Measurements from ENCODE around the gene NUP188. TPM values are rescaled to one million over a fixed set of nuclear protein-coding genes. Genes with fewer than 3 reads are reported as not detected.
A peak's percentile ranks its signal among the peaks of the same experiment; 100 is the strongest.
"Not testable (repeated sequence)": the region's sequence is repeated elsewhere in the genome, so short reads cannot be mapped to it uniquely, and the experiment has no call there.

Gene NUP188
- total RNA-seq, 2 donors from 2014 or later, result 110 to 123 TPM

GRCh38 chr9:128928624-128929023 lies 18.9 kb upstream of the NUP188 start:
- H3K27ac Mint-ChIP-seq, result no peak overlapping the region
- H3K9me3 Mint-ChIP-seq, result no peaks in the 10 kb centered on the region
- no peak for ATAC-seq
- H3K36me3 Mint-ChIP-seq, result no peaks in the 10 kb centered on the region
- no peak for DNase-seq (ENCODE audit: low spot score in 2 of 2)

GRCh38 chr9:128929560-128929959 lies 17.9 kb upstream of the NUP188 start:
- Mint-ChIP-seq H3K27ac (no peak overlapping the region), H3K36me3 (no peaks in the 10 kb centered on the region), H3K9me3 (no peaks in the 10 kb centered on the region)
- no peak for DNase-seq (ENCODE audit: low spot score in 2 of 2)
- ATAC-seq, result no peak

- H3K9me3 Mint-ChIP-seq, result no peaks in the 10 kb centered on the region
- ATAC-seq (no peak), DNase-seq (ENCODE audit: low spot score in 2 of 2) (no peak)
- H3K27ac Mint-ChIP-seq, result no peak overlapping the region
- H3K36me3 Mint-ChIP-seq, result no peaks in the 10 kb centered on the region
Observed at GRCh38 chr9:128933731-128934130, 13.8 kb upstream of the NUP188 start.

GRCh38 chr9:128936171-128936865 lies 11.2 kb upstream of the NUP188 start:
- ATAC-seq (no peak), DNase-seq (ENCODE audit: low spot score in 2 of 2) (no peak)
- Mint-ChIP-seq H3K9me3 (no peaks in the 10 kb centered on the region), H3K27ac (no peak overlapping the region), H3K36me3 (no peaks in the 10 kb centered on the region)

DNA sequence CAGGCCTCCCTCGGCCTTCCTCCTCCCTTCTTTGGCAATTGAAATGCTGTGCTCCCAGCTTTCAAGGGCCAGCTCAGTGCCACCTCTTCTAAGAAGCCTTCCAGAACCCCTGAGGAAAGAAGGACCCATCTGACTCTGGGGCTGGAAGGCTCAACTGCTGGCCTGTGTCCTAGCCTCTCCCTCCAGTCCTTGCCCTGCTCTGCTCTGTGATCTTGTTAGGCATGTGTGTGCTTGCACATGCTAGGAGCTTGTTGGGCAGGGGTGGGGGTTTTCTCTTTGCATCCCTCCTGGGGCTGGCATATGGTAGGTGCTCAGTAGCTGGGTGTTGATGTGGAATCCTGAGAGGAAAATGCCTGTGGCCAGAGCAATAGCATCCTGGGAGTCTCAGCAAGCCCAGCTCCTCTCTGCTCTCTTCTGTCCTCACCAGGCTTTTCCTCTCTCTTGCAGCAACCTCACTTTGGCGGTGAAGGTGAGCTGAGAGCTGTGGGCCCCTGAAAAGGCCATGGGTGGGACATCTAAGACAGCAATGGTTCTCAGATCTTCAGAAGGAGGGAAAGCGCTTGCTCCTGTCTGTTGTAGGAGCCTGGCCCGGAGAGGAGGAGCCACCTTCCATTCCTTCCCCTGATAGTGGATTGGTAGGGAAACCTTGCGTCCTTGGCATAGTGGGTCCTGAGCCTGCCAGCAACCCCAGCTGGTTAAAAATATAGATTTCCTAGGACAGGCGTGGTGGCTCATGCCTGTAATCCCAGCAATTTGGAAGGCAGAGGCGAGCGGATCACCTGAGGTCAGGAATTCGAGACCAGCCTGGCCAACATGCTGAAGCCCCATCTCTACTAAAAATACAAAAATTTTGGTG lies 10.0 kb upstream of the NUP188 start:
- no peak overlapping the region for H3K27ac Mint-ChIP-seq
- DNase-seq (ENCODE audit: low spot score in 2 of 2) (no peak), ATAC-seq (no peak)
- no peaks in the 10 kb centered on the region for H3K9me3 Mint-ChIP-seq
- H3K36me3 Mint-ChIP-seq, result no peaks in the 10 kb centered on the region

DNA sequence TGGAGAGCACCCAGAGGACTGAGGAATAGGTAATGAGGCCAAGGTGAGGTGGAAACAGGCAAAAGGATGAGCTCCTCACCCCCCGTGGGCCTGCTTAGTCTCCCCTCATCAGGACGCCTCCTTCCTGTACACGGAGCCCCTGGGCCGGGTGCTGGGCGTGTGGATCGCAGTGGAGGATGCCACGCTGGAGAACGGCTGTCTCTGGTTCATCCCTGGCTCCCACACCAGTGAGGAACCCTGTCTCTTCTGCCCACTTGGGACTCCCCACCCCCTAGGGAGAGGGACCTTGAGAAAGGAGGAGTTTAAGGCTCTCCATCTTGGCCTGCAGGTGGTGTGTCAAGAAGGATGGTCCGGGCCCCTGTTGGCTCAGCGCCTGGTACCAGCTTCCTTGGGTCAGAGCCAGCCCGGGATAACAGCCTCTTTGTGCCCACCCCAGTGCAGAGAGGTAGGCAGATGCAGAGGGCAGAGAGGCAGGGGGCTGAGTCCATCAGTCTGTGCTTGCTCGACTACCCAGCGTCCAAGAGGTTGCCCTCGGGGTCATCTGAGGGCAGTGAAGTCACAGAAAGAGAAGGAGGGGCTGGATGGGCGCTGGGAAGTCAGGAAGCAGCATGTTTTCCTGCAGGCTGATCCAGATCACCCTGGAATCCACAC lies 7.1 kb upstream of the NUP188 start:
- peak in 1 of 2 donors; percentile 13 for ATAC-seq
- Mint-ChIP-seq H3K36me3 (no peaks in the 10 kb centered on the region), H3K9me3 (no peaks in the 10 kb centered on the region), H3K27ac (peak overlapping the region in 1 of 2 donors; percentile 81)
- no peak for DNase-seq (ENCODE audit: low spot score in 2 of 2)

DNA sequence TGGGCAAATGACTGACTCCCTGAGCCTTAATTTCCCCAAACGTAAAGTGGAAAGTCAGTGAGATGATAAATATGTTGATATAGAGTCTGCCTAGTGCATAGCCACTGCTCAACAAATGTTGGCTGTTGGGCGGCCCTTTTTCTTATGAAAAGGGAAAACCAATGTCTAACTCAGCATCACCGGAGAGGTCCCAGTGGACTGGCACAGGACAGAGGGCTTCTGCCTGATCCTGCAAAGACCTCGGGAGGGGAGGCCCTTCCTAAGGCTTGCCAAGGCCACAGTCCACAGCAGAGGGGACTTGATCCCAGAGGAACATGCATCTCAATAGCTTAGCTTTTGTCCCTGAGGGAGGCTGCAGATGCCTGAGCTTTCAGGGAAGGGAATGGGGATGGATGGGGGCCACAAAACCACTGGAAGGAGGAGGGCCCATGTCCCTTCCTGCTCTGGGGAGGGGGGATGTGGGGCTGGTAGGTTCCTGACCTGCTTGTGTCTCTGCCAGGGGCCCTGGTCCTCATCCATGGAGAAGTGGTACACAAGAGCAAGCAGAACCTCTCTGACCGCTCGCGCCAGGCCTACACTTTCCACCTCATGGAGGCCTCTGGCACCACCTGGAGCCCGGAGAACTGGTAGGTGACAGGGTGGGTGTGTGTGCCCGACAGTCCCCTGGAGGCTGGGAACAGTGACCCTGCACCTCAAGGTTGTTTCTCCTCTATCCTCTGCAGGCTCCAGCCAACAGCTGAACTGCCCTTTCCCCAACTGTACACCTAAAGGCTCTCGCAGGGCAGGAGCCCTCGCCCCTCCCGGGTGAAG lies 6.3 kb upstream of the NUP188 start:
- DNase-seq (ENCODE audit: low spot score in 2 of 2) (no peak), ATAC-seq (no peak)
- Mint-ChIP-seq H3K9me3 (no peaks in the 10 kb centered on the region), H3K36me3 (peaks cover 5 to 7% of the 10 kb centered on the region in 2 donors), H3K27ac (peak overlapping the region; percentile 44 to 69)

DNA sequence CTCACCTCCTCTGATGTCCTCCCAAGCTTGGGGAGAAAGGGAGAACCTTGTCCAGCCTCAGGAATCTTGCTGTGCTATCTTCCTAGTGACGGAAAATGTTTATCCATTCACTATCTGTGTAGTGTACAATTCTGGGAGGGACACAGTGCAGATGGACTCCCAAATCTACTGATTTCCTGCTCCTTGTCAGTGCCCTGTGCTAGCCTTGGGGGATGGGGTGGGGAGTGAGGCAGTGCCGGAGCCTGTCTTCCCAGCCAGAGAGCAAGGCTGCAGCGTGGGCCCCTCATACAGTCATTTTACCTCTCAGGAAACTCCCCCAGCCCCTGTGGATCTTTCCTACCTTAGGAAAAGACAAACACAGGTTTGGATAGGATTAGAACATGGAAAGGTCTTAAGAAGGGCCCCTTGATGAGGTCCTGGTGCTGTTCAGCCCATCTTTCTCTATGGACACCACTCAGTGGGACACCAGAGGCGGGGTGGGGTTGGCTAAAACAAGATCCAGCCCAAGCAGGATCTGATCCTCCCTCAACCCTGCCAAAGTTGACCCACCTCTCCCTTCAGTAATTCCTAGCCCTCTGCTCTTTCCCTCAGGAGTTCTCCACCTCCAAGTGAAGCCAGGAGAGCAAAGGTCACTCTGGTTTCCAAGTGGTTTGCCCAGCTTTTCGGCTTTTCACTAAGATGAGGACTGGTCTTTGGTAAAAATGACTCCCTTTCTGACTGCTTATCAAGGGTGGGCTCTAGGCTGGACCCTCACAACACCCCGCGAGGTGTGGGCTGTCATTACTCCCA lies 3.5 kb upstream of the NUP188 start:
- no peaks in the 10 kb centered on the region for H3K9me3 Mint-ChIP-seq
- H3K36me3 Mint-ChIP-seq, result peaks cover 14 to 25% of the 10 kb centered on the region in 2 donors
- DNase-seq (ENCODE audit: low spot score in 2 of 2), result no peak
- H3K27ac Mint-ChIP-seq, result peak overlapping the region in 1 of 2 donors; percentile 89
- ATAC-seq, result no peak

DNA sequence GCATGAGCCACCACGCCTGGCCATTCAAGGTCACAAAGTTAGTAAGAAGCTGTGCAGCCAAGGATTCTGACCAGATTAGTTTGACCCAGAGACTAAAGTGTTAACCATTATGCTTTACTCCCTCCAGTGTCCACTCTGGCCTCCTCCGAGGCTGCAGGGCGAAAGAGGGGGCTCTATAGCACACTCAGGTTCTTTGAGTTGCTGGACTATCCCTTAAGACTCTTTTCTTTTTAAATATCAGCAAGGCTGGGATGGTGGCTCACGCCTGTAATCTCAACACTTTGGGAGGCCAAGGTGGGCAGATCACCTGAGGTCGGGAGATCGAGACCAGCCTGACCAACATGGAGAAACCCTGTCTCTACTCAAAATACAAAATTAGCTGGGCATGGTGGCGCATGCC lies 2.5 kb upstream of the NUP188 start:
- not testable (repeated sequence) for ATAC-seq; DNase-seq (ENCODE audit: low spot score in 2 of 2); H3K9me3 Mint-ChIP-seq; H3K27ac Mint-ChIP-seq
- H3K36me3 Mint-ChIP-seq, result peaks cover 14 to 25% of the 10 kb centered on the region in 2 donors

GRCh38 chr9:128945798-128946501 lies 1.5 kb upstream of the NUP188 start:
- peak overlapping the region; percentile 65 to 95 for H3K27ac Mint-ChIP-seq
- no peak for ATAC-seq
- peaks cover 14 to 25% of the 10 kb centered on the region in 2 donors for H3K36me3 Mint-ChIP-seq
- H3K9me3 Mint-ChIP-seq, result no peaks in the 10 kb centered on the region
- peak in 1 of 2 donors; percentile 53 for DNase-seq (ENCODE audit: low spot score in 2 of 2)

GRCh38 chr9:128946571-128947276 lies 775 bp upstream of the NUP188 start:
- Mint-ChIP-seq H3K9me3 (no peaks in the 10 kb centered on the region), H3K36me3 (peaks cover 14 to 25% of the 10 kb centered on the region in 2 donors), H3K27ac (peak overlapping the region; percentile 95 to 99)
- peak; percentile 14 to 21 for ATAC-seq
- peak in 1 of 2 donors; percentile 23 for DNase-seq (ENCODE audit: low spot score in 2 of 2)

GRCh38 chr9:128947277-128947526 lies 297 bp upstream of the NUP188 start:
- H3K27ac Mint-ChIP-seq, result peak overlapping the region; percentile 95 to 99
- DNase-seq (ENCODE audit: low spot score in 2 of 2) (no peak), ATAC-seq (no peak)
- H3K36me3 Mint-ChIP-seq, result peaks cover 14 to 25% of the 10 kb centered on the region in 2 donors
- H3K9me3 Mint-ChIP-seq, result no peaks in the 10 kb centered on the region

DNA sequence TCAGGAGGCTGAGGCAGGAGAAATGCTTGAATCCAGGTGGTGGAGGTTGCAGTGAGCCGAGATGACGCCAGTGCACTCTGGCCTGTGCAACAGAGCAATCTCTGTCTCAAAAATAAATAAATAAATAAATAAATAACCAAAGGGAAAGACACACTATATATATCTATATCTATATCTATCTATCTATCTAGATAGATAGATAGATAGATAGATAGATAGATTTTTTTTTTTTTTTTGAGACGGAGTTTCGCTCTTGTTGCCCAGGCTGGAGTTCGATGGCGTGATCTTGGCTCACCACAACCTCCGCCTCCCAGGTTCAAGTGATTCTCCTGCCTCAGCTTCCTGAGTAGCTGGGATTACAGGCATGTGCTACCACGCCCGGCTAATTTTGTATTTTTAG lies 13.9 kb downstream of the NUP188 start:
- not testable (repeated sequence) for H3K9me3 Mint-ChIP-seq; ATAC-seq; DNase-seq (ENCODE audit: low spot score in 2 of 2); H3K27ac Mint-ChIP-seq; H3K36me3 Mint-ChIP-seq

- peaks cover 0 to 16% of the 10 kb centered on the region in 2 donors for H3K36me3 Mint-ChIP-seq
- H3K9me3 Mint-ChIP-seq, result no peaks in the 10 kb centered on the region
- ATAC-seq (no peak), DNase-seq (ENCODE audit: low spot score in 2 of 2) (no peak)
- H3K27ac Mint-ChIP-seq, result no peak overlapping the region
Observed at GRCh38 chr9:128969491-128969890, 22.0 kb downstream of the NUP188 start.

GRCh38 chr9:128972956-128973355 lies 25.5 kb downstream of the NUP188 start:
- peak overlapping the region in 1 of 2 donors; percentile 62 for H3K27ac Mint-ChIP-seq
- ATAC-seq (no peak), DNase-seq (ENCODE audit: low spot score in 2 of 2) (no peak)
- peaks cover 0 to 18% of the 10 kb centered on the region in 2 donors for H3K36me3 Mint-ChIP-seq
- no peaks in the 10 kb centered on the region for H3K9me3 Mint-ChIP-seq
